Panc1 (cell line): ENCODE measurements around the gene ALG14. TPM values are rescaled to one million over a fixed set of nuclear protein-coding genes. Genes with fewer than 3 reads are reported as not detected.

Source experiments
- ATAC-seq: fragments of 200-7000 bp; cut with Tn5 transposase; 2 replicates; pipeline ENCODE4 v1.9.1; 2020; ENCODE audit warnings: mild to moderate bottlenecking, moderate library complexity
- BruUV-seq: library from RNA; stranded (reverse); fragments of 400-500 nt; replicated peaks from 2 replicates; lab custom pipeline; 2021; lab: Mats Ljungman, UMichigan
- CTCF ChIA-PET: fragments of 300-600 bp; sonication (Branson Sonifier 250); formaldehyde crosslinking; loops from one replicate; lab custom pipeline; 2022; ENCODE audit warnings: antibody characterized with exemption; lab: Charles Lee
- POLR2A ChIA-PET: fragments of 300-600 bp; sonication (Branson Sonifier 250); formaldehyde crosslinking; loops from one replicate; lab custom pipeline; 2022; ENCODE audit warnings: antibody characterized with exemption; lab: Charles Lee
- DNase-seq: peaks from one replicate; pipeline ENCODE4 v3.0.0-alpha.2; 2010; ENCODE audit warnings: low read depth, low spot score
- H3K27ac ChIP-seq: 2 replicates; pipeline ENCODE4 v1.5.1; 2011; ENCODE audit warnings: mild to moderate bottlenecking, low read length, inconsistent platforms
- H3K27me3 ChIP-seq: fragments of 200-500 bp; sonication (Bioruptor generic); 2 replicates; pipeline ENCODE4 v1.6.0; 2014; ENCODE audit warnings: low read length, inconsistent platforms; ENCODE audit not compliant: control insufficient read depth, insufficient read depth
- H3K36me3 ChIP-seq: fragments of 200-500 bp; sonication (Bioruptor generic); 2 replicates; pipeline ENCODE4 v1.5.1; 2014; ENCODE audit warnings: inconsistent platforms, mild to moderate bottlenecking, low read length, moderate library complexity; ENCODE audit not compliant: control insufficient read depth, insufficient read depth
- H3K4me1 ChIP-seq: 2 replicates; pipeline ENCODE4 v1.5.1; 2011; ENCODE audit warnings: inconsistent platforms, mild to moderate bottlenecking, low read length, moderate library complexity; ENCODE audit not compliant: control insufficient read depth, insufficient read depth
- H3K4me3 ChIP-seq, 2 experiments: 2 replicates each; pipeline ENCODE4 v1.5.1; 2011 to 2012; ENCODE audit warnings: low read depth in 2 of 2, low read length in 2 of 2, mild to moderate bottlenecking in 2 of 2, inconsistent platforms in 1 of 2, moderate library complexity in 1 of 2
- H3K9me3 ChIP-seq: fragments of 200-500 bp; sonication (Bioruptor generic); 2 replicates; pipeline ENCODE4 v1.5.1; 2014; ENCODE audit warnings: low read depth, mild to moderate bottlenecking, inconsistent platforms, low read length, moderate library complexity; ENCODE audit not compliant: control insufficient read depth, insufficient read depth
- CTCF ChIP-seq: fragments of 450-650 bp; IDR thresholded peaks from 2 replicates; pipeline ENCODE4 v1.5.1; 2017; ENCODE audit warnings: mild to moderate bottlenecking
- POLR2AphosphoS5 ChIP-seq: IDR thresholded peaks from 2 replicates; pipeline ENCODE4 v1.6.1; 2012; ENCODE audit warnings: mild to moderate bottlenecking, low read depth, low read length, moderate library complexity
- REST ChIP-seq, 2 experiments: IDR thresholded peaks; 2 replicates each; pipeline ENCODE4 v1.6.1; 2011 to 2012; ENCODE audit warnings: low read depth in 2 of 2, control low read depth in 1 of 2, low read length in 1 of 2, mild to moderate bottlenecking in 1 of 2, moderate library complexity in 1 of 2; ENCODE audit not compliant: insufficient read depth in 1 of 2
- SIN3A ChIP-seq: IDR thresholded peaks from 2 replicates; pipeline ENCODE4 v1.6.1; 2012; ENCODE audit warnings: low read depth, mild to moderate bottlenecking, low read length, moderate library complexity, borderline replicate concordance; ENCODE audit not compliant: insufficient read depth
- TCF7L2 ChIP-seq: IDR thresholded peaks from 2 replicates; pipeline ENCODE4 v1.6.1; 2011; ENCODE audit warnings: mild to moderate bottlenecking, low read depth, low read length, inconsistent platforms
- in situ Hi-C: cut with HindIII; loops from 2 replicates; pipeline ENCODE4 v1.10.0; 2016; ENCODE audit warnings: low sequenced_read_pairs, low pct_unique_long_range_greater_than_20kb
- intact Hi-C: fragments of 100-400 bp; cut with micrococcal nuclease; formaldehyde crosslinking; loops from one replicate; pipeline ENCODE4 v1.10.0; 2022; ENCODE audit not compliant: unreplicated experiment
- total RNA-seq: library from RNA; stranded (reverse); gene quantifications from one replicate; pipeline ENCODE4 v1.2.1, GENCODE V29; 2021; ENCODE audit not compliant: unreplicated experiment

Gene ALG14
- total RNA-seq, 1 experiment from 2014 or later, result 4.1 TPM

GRCh38 chr1:95007687-95008086 is 65.1 kb downstream of the ALG14 start:
- TF ChIP-seq CTCF (no peak), TCF7L2 (no peak), REST (IDR thresholded peaks at IDR 0.05; ENCODE audit: insufficient read depth in 1 of 2, low read depth in 2 of 2, low read length in 1 of 2) (no peak), POLR2AphosphoS5 (no peak), SIN3A (no peak)
- CTCF ChIA-PET, result no interaction called here
- DNase-seq (no peak), ATAC-seq (no peak)
- Histone ChIP-seq H3K27ac (no peak overlapping the region), H3K4me1 (no peaks in the 10 kb centered on the region; the same call in 1 of the 2 replicates), H3K4me3 (no peak overlapping the region), H3K27me3 (no peaks in the 10 kb centered on the region), H3K36me3 (no peaks in the 10 kb centered on the region), H3K9me3 (no peaks in the 10 kb centered on the region)
- intact Hi-C loops (no loop called here), in situ Hi-C loops (no loop called here)
- POLR2A ChIA-PET, result no interaction called here
- BruUV-seq, result no TSS peak

GRCh38 chr1:95006681-95007080 is 66.1 kb downstream of the ALG14 start:
- H3K36me3 ChIP-seq, result no peaks in the 10 kb centered on the region
- TF ChIP-seq REST (IDR thresholded peaks at IDR 0.05; ENCODE audit: insufficient read depth in 1 of 2, low read depth in 2 of 2, low read length in 1 of 2), result no peak
- TF ChIP-seq CTCF, result no peak
- no peak for TF ChIP-seq SIN3A
- TF ChIP-seq POLR2AphosphoS5, result no peak
- TF ChIP-seq TCF7L2, result no peak
- in situ Hi-C loops, result no loop called here
- CTCF ChIA-PET, result no interaction called here
- no peak overlapping the region for H3K4me3 ChIP-seq
- no TSS peak for BruUV-seq
- intact Hi-C loops, result no loop called here
- ATAC-seq (no peak), DNase-seq (no peak)
- no peaks in the 10 kb centered on the region for H3K27me3 ChIP-seq
- no peak overlapping the region for H3K27ac ChIP-seq
- POLR2A ChIA-PET, result no interaction called here
- H3K4me1 ChIP-seq, result no peaks in the 10 kb centered on the region; the same call in 1 of the 2 replicates
- no peaks in the 10 kb centered on the region for H3K9me3 ChIP-seq
